HL-60 (cell line): ENCODE data around the gene TRABD2B.

ENCODE experiments used
- DNase-seq, 2 experiments: peaks; one replicate each; pipeline ENCODE4 v3.0.0-alpha.2; 2010 to 2020; ENCODE audit warnings: low read depth in 1 of 2, low spot score in 1 of 2
- H3K27ac ChIP-seq: fragments of 250-450 bp; sonication (Bioruptor Pico); replicated peaks from 2 replicates; pipeline ENCODE4 v1.5.1; 2020; ENCODE audit warnings: mild to moderate bottlenecking, moderate library complexity
- H3K27me3 ChIP-seq: fragments of 250-450 bp; sonication (Bioruptor Pico); 2 replicates; pipeline ENCODE4 v1.5.1; 2021; ENCODE audit warnings: mild to moderate bottlenecking, moderate library complexity; ENCODE audit not compliant: insufficient read depth, poor library complexity, severe bottlenecking
- H3K4me3 ChIP-seq: replicated peaks from 2 replicates; pipeline ENCODE4 v1.5.1; 2011; ENCODE audit warnings: mild to moderate bottlenecking, control low read depth, low read length; ENCODE audit not compliant: insufficient read depth
- GABPA ChIP-seq: IDR thresholded peaks from 2 replicates; pipeline ENCODE4 v1.6.1; 2012; ENCODE audit warnings: low read depth
- POLR2AphosphoS5 ChIP-seq: IDR thresholded peaks from 2 replicates; pipeline ENCODE4 v1.6.1; 2012; ENCODE audit warnings: low read depth
- REST ChIP-seq: IDR thresholded peaks from 2 replicates; pipeline ENCODE4 v1.6.1; 2012; ENCODE audit warnings: low read depth; ENCODE audit not compliant: insufficient replicate concordance
- SPI1 ChIP-seq: IDR thresholded peaks from 2 replicates; pipeline ENCODE4 v1.6.1; 2012; ENCODE audit warnings: low read depth, mild to moderate bottlenecking, borderline replicate concordance
- TF ChIP-seq, protein P1 (sequence below): IDR thresholded peaks from one replicate; pipeline ENCODE4 v1.5.1; 2011; ENCODE audit warnings: low read length, control low read depth, inconsistent platforms; ENCODE audit not compliant: insufficient read depth

Gene TRABD2B

DNA sequence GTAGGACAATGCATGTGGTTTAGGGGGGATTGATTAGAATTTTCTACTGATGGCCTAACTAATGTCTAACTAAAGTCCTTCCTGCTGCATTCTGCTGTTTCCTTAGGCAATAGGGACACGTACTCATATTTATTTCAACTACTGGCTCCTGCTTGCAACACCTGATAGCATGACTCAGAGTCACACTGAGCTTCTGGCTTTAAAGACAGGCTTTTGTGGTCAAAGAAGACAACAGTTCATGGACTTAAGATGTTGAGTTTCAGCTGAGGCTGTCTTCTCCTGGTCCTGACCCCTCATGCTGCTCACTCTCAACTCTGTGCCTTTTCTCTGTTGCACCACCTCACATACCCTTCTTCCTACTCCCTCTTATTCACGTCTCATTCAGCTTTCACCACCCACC is 29.1 kb upstream of the TRABD2B start:
- no peaks in the 10 kb centered on the region for H3K27me3 ChIP-seq
- H3K27ac ChIP-seq: no peak overlapping the region
- peak; percentile 3 to 26 for DNase-seq
- TF ChIP-seq GABPA (no peak), POLR2AphosphoS5 (no peak), SPI1 (no peak), REST (no peak)
- TF ChIP-seq, protein P1, sequence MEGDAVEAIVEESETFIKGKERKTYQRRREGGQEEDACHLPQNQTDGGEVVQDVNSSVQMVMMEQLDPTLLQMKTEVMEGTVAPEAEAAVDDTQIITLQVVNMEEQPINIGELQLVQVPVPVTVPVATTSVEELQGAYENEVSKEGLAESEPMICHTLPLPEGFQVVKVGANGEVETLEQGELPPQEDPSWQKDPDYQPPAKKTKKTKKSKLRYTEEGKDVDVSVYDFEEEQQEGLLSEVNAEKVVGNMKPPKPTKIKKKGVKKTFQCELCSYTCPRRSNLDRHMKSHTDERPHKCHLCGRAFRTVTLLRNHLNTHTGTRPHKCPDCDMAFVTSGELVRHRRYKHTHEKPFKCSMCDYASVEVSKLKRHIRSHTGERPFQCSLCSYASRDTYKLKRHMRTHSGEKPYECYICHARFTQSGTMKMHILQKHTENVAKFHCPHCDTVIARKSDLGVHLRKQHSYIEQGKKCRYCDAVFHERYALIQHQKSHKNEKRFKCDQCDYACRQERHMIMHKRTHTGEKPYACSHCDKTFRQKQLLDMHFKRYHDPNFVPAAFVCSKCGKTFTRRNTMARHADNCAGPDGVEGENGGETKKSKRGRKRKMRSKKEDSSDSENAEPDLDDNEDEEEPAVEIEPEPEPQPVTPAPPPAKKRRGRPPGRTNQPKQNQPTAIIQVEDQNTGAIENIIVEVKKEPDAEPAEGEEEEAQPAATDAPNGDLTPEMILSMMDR: no peak
- no peak overlapping the region for H3K4me3 ChIP-seq

- Histone ChIP-seq H3K4me3 (no peak overlapping the region), H3K27me3 (no peaks in the 10 kb centered on the region), H3K27ac (no peak overlapping the region)
- DNase-seq: no peak
- TF ChIP-seq GABPA (no peak), REST (no peak), POLR2AphosphoS5 (no peak), SPI1 (no peak)
- TF ChIP-seq, protein P1: no peak
These were observed 27.9 kb upstream of the TRABD2B start for GRCh38 chr1:48025076-48025475.

GRCh38 chr1:48023488-48023887 is 26.3 kb upstream of the TRABD2B start:
- no peak overlapping the region for H3K4me3 ChIP-seq
- DNase-seq: no peak
- TF ChIP-seq POLR2AphosphoS5 (no peak), REST (no peak), SPI1 (no peak), GABPA (no peak)
- TF ChIP-seq, protein P1: no peak
- H3K27ac ChIP-seq: no peak overlapping the region
- H3K27me3 ChIP-seq: no peaks in the 10 kb centered on the region
